Panc1 (cell line): Measurements from ENCODE around the gene MISP3. TPM values are rescaled to one million over a fixed set of nuclear protein-coding genes. Genes with fewer than 3 reads are reported as not detected.
A peak's percentile ranks its signal among the peaks of the same experiment; 100 is the strongest.

Source experiments
- ATAC-seq: fragments of 200-7000 bp; cut with Tn5 transposase; 2 replicates; pipeline ENCODE4 v1.9.1; 2020; ENCODE audit warnings: mild to moderate bottlenecking, moderate library complexity
- BruUV-seq: library from RNA; stranded (reverse); fragments of 400-500 nt; replicated peaks from 2 replicates; lab custom pipeline; 2021; lab: Mats Ljungman, UMichigan
- CTCF ChIA-PET: fragments of 300-600 bp; sonication (Branson Sonifier 250); formaldehyde crosslinking; loops from one replicate; lab custom pipeline; 2022; ENCODE audit warnings: antibody characterized with exemption; lab: Charles Lee
- POLR2A ChIA-PET: fragments of 300-600 bp; sonication (Branson Sonifier 250); formaldehyde crosslinking; loops from one replicate; lab custom pipeline; 2022; ENCODE audit warnings: antibody characterized with exemption; lab: Charles Lee
- DNase-seq: peaks from one replicate; pipeline ENCODE4 v3.0.0-alpha.2; 2010; ENCODE audit warnings: low read depth, low spot score
- H3K27ac ChIP-seq: 2 replicates; pipeline ENCODE4 v1.5.1; 2011; ENCODE audit warnings: mild to moderate bottlenecking, low read length, inconsistent platforms
- H3K27me3 ChIP-seq: fragments of 200-500 bp; sonication (Bioruptor generic); 2 replicates; pipeline ENCODE4 v1.6.0; 2014; ENCODE audit warnings: low read length, inconsistent platforms; ENCODE audit not compliant: control insufficient read depth, insufficient read depth
- H3K36me3 ChIP-seq: fragments of 200-500 bp; sonication (Bioruptor generic); 2 replicates; pipeline ENCODE4 v1.5.1; 2014; ENCODE audit warnings: inconsistent platforms, mild to moderate bottlenecking, low read length, moderate library complexity; ENCODE audit not compliant: control insufficient read depth, insufficient read depth
- H3K4me1 ChIP-seq: 2 replicates; pipeline ENCODE4 v1.5.1; 2011; ENCODE audit warnings: inconsistent platforms, mild to moderate bottlenecking, low read length, moderate library complexity; ENCODE audit not compliant: control insufficient read depth, insufficient read depth
- H3K4me3 ChIP-seq, 2 experiments: 2 replicates each; pipeline ENCODE4 v1.5.1; 2011 to 2012; ENCODE audit warnings: low read depth in 2 of 2, low read length in 2 of 2, mild to moderate bottlenecking in 2 of 2, inconsistent platforms in 1 of 2, moderate library complexity in 1 of 2
- H3K9me3 ChIP-seq: fragments of 200-500 bp; sonication (Bioruptor generic); 2 replicates; pipeline ENCODE4 v1.5.1; 2014; ENCODE audit warnings: low read depth, mild to moderate bottlenecking, inconsistent platforms, low read length, moderate library complexity; ENCODE audit not compliant: control insufficient read depth, insufficient read depth
- POLR2AphosphoS5 ChIP-seq: IDR thresholded peaks from 2 replicates; pipeline ENCODE4 v1.6.1; 2012; ENCODE audit warnings: mild to moderate bottlenecking, low read depth, low read length, moderate library complexity
- SIN3A ChIP-seq: IDR thresholded peaks from 2 replicates; pipeline ENCODE4 v1.6.1; 2012; ENCODE audit warnings: low read depth, mild to moderate bottlenecking, low read length, moderate library complexity, borderline replicate concordance; ENCODE audit not compliant: insufficient read depth
- TCF7L2 ChIP-seq: IDR thresholded peaks from 2 replicates; pipeline ENCODE4 v1.6.1; 2011; ENCODE audit warnings: mild to moderate bottlenecking, low read depth, low read length, inconsistent platforms
- in situ Hi-C: cut with HindIII; loops from 2 replicates; pipeline ENCODE4 v1.10.0; 2016; ENCODE audit warnings: low sequenced_read_pairs, low pct_unique_long_range_greater_than_20kb
- intact Hi-C: fragments of 100-400 bp; cut with micrococcal nuclease; formaldehyde crosslinking; loops from one replicate; pipeline ENCODE4 v1.10.0; 2022; ENCODE audit not compliant: unreplicated experiment
- total RNA-seq: library from RNA; stranded (reverse); gene quantifications from one replicate; pipeline ENCODE4 v1.2.1, GENCODE V29; 2021; ENCODE audit not compliant: unreplicated experiment
- TF ChIP-seq, protein P1 (sequence below): fragments of 450-650 bp; IDR thresholded peaks from 2 replicates; pipeline ENCODE4 v1.5.1; 2017; ENCODE audit warnings: mild to moderate bottlenecking
- TF ChIP-seq, protein P2 (sequence below), 2 experiments: IDR thresholded peaks; 2 replicates each; pipeline ENCODE4 v1.6.1; 2011 to 2012; ENCODE audit warnings: low read depth in 2 of 2, control low read depth in 1 of 2, low read length in 1 of 2, mild to moderate bottlenecking in 1 of 2, moderate library complexity in 1 of 2; ENCODE audit not compliant: insufficient read depth in 1 of 2

The MISP3 gene
- total RNA-seq, 1 experiment from 2014 or later, result 1.5 TPM

DNA sequence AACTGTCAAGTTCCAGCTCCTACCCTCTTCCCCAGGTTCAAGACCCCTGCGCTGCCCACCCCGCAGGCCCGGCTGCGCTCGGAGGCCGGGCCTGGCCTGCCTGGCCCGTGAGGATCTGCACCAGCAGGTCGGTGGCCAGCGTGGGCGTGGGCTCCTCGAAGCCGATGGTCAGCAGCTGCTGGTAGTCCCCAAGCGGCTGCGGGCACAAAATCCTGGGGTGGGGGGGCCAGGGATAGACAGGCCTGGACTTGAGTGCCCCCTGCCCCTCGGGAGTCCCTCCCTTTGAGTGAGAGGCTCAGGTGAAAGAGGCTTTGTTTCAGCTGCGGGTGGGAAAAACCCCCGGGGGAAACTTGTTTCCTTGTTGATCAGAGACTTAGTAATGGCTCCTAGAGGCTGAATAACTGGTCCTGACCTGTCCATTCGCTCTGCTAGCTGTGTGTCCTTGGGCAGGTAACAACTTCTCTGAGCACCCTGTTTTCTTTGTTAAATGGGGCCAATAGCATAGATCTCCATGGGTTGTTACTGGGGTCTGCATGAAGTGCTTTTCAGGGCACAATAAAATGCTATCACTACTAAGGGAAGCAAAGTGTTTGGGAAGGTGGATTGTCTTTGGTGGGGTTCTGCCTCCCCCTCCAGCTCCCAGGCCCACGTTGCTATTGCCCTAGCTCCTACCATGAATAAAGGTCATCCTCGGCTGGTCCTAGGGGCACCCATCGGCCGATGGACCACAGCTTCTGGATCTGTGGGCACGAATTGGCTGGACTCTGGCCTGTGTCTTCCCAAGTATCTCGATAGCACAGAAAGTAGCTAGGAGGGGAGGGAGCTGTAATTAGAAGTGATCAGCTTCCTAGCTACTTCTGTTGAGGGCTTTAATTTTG is 9.4 kb downstream of the MISP3 start:
- Histone ChIP-seq H3K4me3 (peak overlapping the region; percentile 71 to 86), H3K9me3 (no peaks in the 10 kb centered on the region), H3K4me1 (peaks cover 6% of the 10 kb centered on the region), H3K27me3 (no peaks in the 10 kb centered on the region), H3K27ac (peak overlapping the region; percentile 70), H3K36me3 (no peaks in the 10 kb centered on the region)
- no peak for TF ChIP-seq SIN3A
- TF ChIP-seq TCF7L2, result no peak
- TF ChIP-seq, protein P1, sequence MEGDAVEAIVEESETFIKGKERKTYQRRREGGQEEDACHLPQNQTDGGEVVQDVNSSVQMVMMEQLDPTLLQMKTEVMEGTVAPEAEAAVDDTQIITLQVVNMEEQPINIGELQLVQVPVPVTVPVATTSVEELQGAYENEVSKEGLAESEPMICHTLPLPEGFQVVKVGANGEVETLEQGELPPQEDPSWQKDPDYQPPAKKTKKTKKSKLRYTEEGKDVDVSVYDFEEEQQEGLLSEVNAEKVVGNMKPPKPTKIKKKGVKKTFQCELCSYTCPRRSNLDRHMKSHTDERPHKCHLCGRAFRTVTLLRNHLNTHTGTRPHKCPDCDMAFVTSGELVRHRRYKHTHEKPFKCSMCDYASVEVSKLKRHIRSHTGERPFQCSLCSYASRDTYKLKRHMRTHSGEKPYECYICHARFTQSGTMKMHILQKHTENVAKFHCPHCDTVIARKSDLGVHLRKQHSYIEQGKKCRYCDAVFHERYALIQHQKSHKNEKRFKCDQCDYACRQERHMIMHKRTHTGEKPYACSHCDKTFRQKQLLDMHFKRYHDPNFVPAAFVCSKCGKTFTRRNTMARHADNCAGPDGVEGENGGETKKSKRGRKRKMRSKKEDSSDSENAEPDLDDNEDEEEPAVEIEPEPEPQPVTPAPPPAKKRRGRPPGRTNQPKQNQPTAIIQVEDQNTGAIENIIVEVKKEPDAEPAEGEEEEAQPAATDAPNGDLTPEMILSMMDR, result no peak
- TF ChIP-seq, protein P2, sequence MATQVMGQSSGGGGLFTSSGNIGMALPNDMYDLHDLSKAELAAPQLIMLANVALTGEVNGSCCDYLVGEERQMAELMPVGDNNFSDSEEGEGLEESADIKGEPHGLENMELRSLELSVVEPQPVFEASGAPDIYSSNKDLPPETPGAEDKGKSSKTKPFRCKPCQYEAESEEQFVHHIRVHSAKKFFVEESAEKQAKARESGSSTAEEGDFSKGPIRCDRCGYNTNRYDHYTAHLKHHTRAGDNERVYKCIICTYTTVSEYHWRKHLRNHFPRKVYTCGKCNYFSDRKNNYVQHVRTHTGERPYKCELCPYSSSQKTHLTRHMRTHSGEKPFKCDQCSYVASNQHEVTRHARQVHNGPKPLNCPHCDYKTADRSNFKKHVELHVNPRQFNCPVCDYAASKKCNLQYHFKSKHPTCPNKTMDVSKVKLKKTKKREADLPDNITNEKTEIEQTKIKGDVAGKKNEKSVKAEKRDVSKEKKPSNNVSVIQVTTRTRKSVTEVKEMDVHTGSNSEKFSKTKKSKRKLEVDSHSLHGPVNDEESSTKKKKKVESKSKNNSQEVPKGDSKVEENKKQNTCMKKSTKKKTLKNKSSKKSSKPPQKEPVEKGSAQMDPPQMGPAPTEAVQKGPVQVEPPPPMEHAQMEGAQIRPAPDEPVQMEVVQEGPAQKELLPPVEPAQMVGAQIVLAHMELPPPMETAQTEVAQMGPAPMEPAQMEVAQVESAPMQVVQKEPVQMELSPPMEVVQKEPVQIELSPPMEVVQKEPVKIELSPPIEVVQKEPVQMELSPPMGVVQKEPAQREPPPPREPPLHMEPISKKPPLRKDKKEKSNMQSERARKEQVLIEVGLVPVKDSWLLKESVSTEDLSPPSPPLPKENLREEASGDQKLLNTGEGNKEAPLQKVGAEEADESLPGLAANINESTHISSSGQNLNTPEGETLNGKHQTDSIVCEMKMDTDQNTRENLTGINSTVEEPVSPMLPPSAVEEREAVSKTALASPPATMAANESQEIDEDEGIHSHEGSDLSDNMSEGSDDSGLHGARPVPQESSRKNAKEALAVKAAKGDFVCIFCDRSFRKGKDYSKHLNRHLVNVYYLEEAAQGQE (IDR thresholded peaks at IDR 0.05; ENCODE audit: insufficient read depth in 1 of 2, low read depth in 2 of 2, low read length in 1 of 2), result no peak
- TF ChIP-seq POLR2AphosphoS5, result no peak
- ATAC-seq (peak; percentile 58), DNase-seq (no peak)
- intact Hi-C loops (no loop called here), in situ Hi-C loops (no loop called here)
- CTCF ChIA-PET, result interaction anchor here (0.6 kb wide), 1 partner anchor 258 kb away, joined by 12 read pairs; no protein-coding TSS in a partner anchor
- POLR2A ChIA-PET, result interaction anchor here (0.6 kb wide), 1 partner anchor 12 kb away, joined by 10 read pairs; no protein-coding TSS in a partner anchor
- no TSS peak for BruUV-seq

DNA sequence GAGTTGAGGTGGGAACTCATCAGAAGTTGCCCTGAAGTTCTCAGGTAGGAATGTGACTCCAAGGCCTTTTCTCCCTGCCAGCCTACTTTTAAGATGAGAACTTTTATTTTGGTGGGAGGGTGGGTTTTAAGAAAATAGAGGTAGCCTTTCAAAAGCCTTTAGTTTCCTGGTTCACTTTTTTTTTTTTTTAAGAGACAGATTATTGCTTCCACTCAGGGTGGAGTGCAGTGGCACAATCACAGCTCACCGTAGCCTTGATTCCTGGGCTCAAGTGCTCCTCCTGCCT is 10.0 kb downstream of the MISP3 start:
- no peak overlapping the region for H3K4me3 ChIP-seq
- ChIA-PET POLR2A (no interaction called here), CTCF (interaction anchor here (0.6 kb wide), 1 partner anchor 259 kb away, joined by 12 read pairs; no protein-coding TSS in a partner anchor)
- TF ChIP-seq POLR2AphosphoS5 (no peak), TCF7L2 (no peak), SIN3A (no peak)
- TF ChIP-seq, protein P1, result no peak
- TF ChIP-seq, protein P2 (IDR thresholded peaks at IDR 0.05; ENCODE audit: insufficient read depth in 1 of 2, low read depth in 2 of 2, low read length in 1 of 2), result no peak
- no peaks in the 10 kb centered on the region for H3K36me3 ChIP-seq
- H3K27ac ChIP-seq, result no peak overlapping the region
- BruUV-seq, result no TSS peak
- intact Hi-C loops, result no loop called here
- ATAC-seq, result no peak
- H3K4me1 ChIP-seq, result peaks cover 6% of the 10 kb centered on the region
- no peak for DNase-seq
- no peaks in the 10 kb centered on the region for H3K27me3 ChIP-seq
- in situ Hi-C loops, result no loop called here
- H3K9me3 ChIP-seq, result no peaks in the 10 kb centered on the region
